ENCODE measurements around the gene GSDMA. TPM values are rescaled to one million over a fixed set of nuclear protein-coding genes. Genes with fewer than 3 reads are reported as not detected.

The GSDMA gene
- total and polyA plus RNA-seq, 9 of the 15 experiments (the other 6 are each of a cell fraction or from before 2014, with no cell fraction given) = 0.04 to 0.13 (median 0.07) TPM; not detected in 2

DNA sequence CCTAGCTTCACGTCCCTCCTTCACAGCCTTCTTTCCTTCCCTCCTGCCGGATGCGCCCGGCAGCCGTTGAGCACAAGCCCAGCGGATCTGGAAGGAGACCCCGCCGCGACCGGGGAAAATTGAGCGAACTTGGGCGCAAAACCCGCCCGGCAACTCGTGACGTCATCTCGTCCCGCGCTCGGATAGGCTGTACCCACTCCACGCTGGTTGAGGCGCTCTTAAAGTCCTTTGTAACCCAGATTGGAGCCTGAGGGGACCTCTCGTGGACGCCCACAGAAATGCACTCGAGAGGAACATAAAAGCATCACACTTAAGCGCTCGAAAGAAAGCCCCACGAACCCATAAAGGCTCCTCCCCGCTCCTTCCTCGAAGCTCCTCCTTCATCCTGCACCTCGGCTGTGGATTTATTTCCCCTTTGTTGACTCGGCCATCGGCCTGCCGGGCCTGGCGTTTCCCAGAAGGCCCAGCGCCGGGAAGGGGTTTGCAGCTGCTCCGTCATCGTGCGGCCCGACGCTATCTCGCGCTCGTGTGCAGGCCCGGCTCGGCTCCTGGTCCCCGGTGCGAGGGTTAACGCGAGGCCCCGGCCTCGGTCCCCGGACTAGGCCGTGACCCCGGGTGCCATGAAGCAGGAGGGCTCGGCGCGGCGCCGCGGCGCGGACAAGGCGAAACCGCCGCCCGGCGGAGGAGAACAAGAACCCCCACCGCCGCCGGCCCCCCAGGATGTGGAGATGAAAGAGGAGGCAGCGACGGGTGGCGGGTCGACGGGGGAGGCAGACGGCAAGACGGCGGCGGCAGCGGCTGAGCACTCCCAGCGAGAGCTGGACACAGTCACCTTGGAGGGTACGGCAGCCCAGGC is 17.8 kb downstream of the GSDMA start, which contains the start of gene PSMD3 (continued):
- 0 out of 2 replicates have a peak, but pooled peaks have one; percentile 30 for TF ChIP-seq FOSL1 (tag; conservative IDR thresholded peaks at IDR 0.05)
- TF ChIP-seq ZC3H8 (IDR thresholded peaks at IDR 0.05) = no peak
- TF ChIP-seq ZNF766 (CRISPR knock-in tag; conservative IDR thresholded peaks at IDR 0.05) = peak; percentile 85
- peak; percentile 19; the same call in 1 of the 2 replicates for TF ChIP-seq ZC3H11A (IDR thresholded peaks at IDR 0.05; ENCODE audit: low read depth, low read length)
- no peak for TF ChIP-seq SMAD2 (IDR thresholded peaks at IDR 0.05; ENCODE audit: low read depth, low read length)
- TF ChIP-seq GTF2F1 (IDR thresholded peaks at IDR 0.05; ENCODE audit: low read depth, low read length) = peak; percentile 96
- TF ChIP-seq NR3C1 (CRISPR knock-in tag; IDR thresholded peaks at IDR 0.05) = peak; percentile 39; the same call in 1 of the 2 replicates
- TF ChIP-seq, protein P1, sequence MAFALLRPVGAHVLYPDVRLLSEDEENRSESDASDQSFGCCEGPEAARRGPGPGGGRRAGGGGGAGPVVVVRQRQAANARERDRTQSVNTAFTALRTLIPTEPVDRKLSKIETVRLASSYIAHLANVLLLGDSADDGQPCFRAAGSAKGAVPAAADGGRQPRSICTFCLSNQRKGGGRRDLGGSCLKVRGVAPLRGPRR (CRISPR knock-in tag; IDR thresholded peaks at IDR 0.05) = 0 out of 2 replicates have a peak, but pooled peaks have one; percentile 54
- TF ChIP-seq EP300 (IDR thresholded peaks at IDR 0.05; ENCODE audit: low read length) = peak; percentile 79
- TF ChIP-seq, protein P2, sequence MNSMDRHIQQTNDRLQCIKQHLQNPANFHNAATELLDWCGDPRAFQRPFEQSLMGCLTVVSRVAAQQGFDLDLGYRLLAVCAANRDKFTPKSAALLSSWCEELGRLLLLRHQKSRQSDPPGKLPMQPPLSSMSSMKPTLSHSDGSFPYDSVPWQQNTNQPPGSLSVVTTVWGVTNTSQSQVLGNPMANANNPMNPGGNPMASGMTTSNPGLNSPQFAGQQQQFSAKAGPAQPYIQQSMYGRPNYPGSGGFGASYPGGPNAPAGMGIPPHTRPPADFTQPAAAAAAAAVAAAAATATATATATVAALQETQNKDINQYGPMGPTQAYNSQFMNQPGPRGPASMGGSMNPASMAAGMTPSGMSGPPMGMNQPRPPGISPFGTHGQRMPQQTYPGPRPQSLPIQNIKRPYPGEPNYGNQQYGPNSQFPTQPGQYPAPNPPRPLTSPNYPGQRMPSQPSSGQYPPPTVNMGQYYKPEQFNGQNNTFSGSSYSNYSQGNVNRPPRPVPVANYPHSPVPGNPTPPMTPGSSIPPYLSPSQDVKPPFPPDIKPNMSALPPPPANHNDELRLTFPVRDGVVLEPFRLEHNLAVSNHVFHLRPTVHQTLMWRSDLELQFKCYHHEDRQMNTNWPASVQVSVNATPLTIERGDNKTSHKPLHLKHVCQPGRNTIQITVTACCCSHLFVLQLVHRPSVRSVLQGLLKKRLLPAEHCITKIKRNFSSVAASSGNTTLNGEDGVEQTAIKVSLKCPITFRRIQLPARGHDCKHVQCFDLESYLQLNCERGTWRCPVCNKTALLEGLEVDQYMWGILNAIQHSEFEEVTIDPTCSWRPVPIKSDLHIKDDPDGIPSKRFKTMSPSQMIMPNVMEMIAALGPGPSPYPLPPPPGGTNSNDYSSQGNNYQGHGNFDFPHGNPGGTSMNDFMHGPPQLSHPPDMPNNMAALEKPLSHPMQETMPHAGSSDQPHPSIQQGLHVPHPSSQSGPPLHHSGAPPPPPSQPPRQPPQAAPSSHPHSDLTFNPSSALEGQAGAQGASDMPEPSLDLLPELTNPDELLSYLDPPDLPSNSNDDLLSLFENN (IDR thresholded peaks at IDR 0.05; ENCODE audit: low read depth in 2 of 2, low read length in 2 of 2) = peak; percentile 25 to 100; a peak in 3 of 4 replicates
- TF ChIP-seq TAF9B (IDR thresholded peaks at IDR 0.05; ENCODE audit: partially characterized antibody) = peak; percentile 77
- TF ChIP-seq BRD4 (IDR thresholded peaks at IDR 0.05) = peak; percentile 80
- TF ChIP-seq ZEB2 (IDR thresholded peaks at IDR 0.05) = peak; percentile 90
- TF ChIP-seq, protein P3, sequence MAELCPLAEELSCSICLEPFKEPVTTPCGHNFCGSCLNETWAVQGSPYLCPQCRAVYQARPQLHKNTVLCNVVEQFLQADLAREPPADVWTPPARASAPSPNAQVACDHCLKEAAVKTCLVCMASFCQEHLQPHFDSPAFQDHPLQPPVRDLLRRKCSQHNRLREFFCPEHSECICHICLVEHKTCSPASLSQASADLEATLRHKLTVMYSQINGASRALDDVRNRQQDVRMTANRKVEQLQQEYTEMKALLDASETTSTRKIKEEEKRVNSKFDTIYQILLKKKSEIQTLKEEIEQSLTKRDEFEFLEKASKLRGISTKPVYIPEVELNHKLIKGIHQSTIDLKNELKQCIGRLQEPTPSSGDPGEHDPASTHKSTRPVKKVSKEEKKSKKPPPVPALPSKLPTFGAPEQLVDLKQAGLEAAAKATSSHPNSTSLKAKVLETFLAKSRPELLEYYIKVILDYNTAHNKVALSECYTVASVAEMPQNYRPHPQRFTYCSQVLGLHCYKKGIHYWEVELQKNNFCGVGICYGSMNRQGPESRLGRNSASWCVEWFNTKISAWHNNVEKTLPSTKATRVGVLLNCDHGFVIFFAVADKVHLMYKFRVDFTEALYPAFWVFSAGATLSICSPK (IDR thresholded peaks at IDR 0.05; ENCODE audit: borderline replicate concordance) = no peak
- peak; percentile 77 for TF ChIP-seq PCBP1 (IDR thresholded peaks at IDR 0.05; ENCODE audit: low read depth, low read length, poor library complexity, severe bottlenecking)
- TF ChIP-seq FOXM1 (IDR thresholded peaks at IDR 0.05; ENCODE audit: low read depth) = peak; percentile 71; the same call in 1 of the 2 replicates
- no peak; the same call in 1 of the 2 replicates for TF ChIP-seq FOXM1 (CRISPR knock-in tag; IDR thresholded peaks at IDR 0.05; ENCODE audit: low read depth)
- TF ChIP-seq ZNF133 (CRISPR knock-in tag; IDR thresholded peaks at IDR 0.05) = no peak
- peak; percentile 86 for TF ChIP-seq NEUROD1 (IDR thresholded peaks at IDR 0.05; ENCODE audit: borderline replicate concordance, low read depth, low read length, partially characterized antibody)
- TF ChIP-seq ESRRA (IDR thresholded peaks at IDR 0.05; ENCODE audit: borderline replicate concordance, low read depth) = no peak; the same call in 1 of the 2 replicates
- no peak for TF ChIP-seq BCL6 (CRISPR knock-in tag; IDR thresholded peaks at IDR 0.05)
- no peak for TF ChIP-seq NR2C1 (IDR thresholded peaks at IDR 0.05)
- 0 out of 2 replicates have a peak, but pooled peaks have one; percentile 15 for TF ChIP-seq NR2C1 (tag; IDR thresholded peaks at IDR 0.05)
- TF ChIP-seq, protein P4, sequence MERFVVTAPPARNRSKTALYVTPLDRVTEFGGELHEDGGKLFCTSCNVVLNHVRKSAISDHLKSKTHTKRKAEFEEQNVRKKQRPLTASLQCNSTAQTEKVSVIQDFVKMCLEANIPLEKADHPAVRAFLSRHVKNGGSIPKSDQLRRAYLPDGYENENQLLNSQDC (CRISPR knock-in tag; IDR thresholded peaks at IDR 0.05) = peak; percentile 29; the same call in 1 of the 2 replicates

Data from K562 (cell line).